ENCODE results near the gene PRR9. TPM values are rescaled to one million over a fixed set of nuclear protein-coding genes. Genes with fewer than 3 reads are reported as not detected.
"Not testable (repeated sequence)": the region's sequence is repeated elsewhere in the genome, so short reads cannot be mapped to it uniquely, and the experiment has no call there.

PRR9 gene
- total RNA-seq, 4 donors from 2014 or later, result 2.0 to 5.4 TPM; not detected in 2

GRCh38 chr1:153213519-153213918 lies 3.9 kb upstream of the PRR9 start:
- DNase-seq (ENCODE audit: low spot score) (no peak), ATAC-seq (ENCODE audit: low FRiP score) (no peak)
- no peak for TF ChIP-seq CTCF (IDR thresholded peaks at IDR 0.05)

GRCh38 chr1:153217744-153218416 lies 496 bp downstream of the PRR9 start:
- ATAC-seq (ENCODE audit: low FRiP score) (no peak), DNase-seq (ENCODE audit: low spot score) (no peak)
- no peak for TF ChIP-seq CTCF (IDR thresholded peaks at IDR 0.05)

- no peak for DNase-seq (ENCODE audit: low spot score)
- TF ChIP-seq CTCF (IDR thresholded peaks at IDR 0.05), result no peak
- no peak for ATAC-seq (ENCODE audit: low FRiP score)
These were observed 3.4 kb downstream of the PRR9 start for GRCh38 chr1:153220606-153221303.

- ATAC-seq (ENCODE audit: low FRiP score), result peak; percentile 73
- DNase-seq (ENCODE audit: low spot score), result peak; percentile 57
These were observed 5.9 kb downstream of the PRR9 start for GRCh38 chr1:153223040-153223891.

- no peak for TF ChIP-seq CTCF (IDR thresholded peaks at IDR 0.05)
- ATAC-seq (ENCODE audit: low FRiP score), result no peak
- no peak for DNase-seq (ENCODE audit: low spot score)
These were observed 10.4 kb downstream of the PRR9 start for GRCh38 chr1:153227810-153228209.

- no peak for TF ChIP-seq CTCF (IDR thresholded peaks at IDR 0.05)
- DNase-seq (ENCODE audit: low spot score), result no peak
- ATAC-seq (ENCODE audit: low FRiP score), result no peak
These were observed 11.1 kb downstream of the PRR9 start for GRCh38 chr1:153228491-153228890.

GRCh38 chr1:153229076-153229829 lies 11.9 kb downstream of the PRR9 start:
- not testable (repeated sequence) for ATAC-seq (ENCODE audit: low FRiP score); DNase-seq (ENCODE audit: low spot score)
